Measurements from ENCODE around the gene C13orf46.

GRCh38 chr13:114002771-114003321 is 29.0 kb upstream of the C13orf46 start:
- TF ChIP-seq CTCF (IDR thresholded peaks at IDR 0.05) (no peak), ZFX (IDR thresholded peaks at IDR 0.05; ENCODE audit: borderline replicate concordance) (no peak)

Data from 22Rv1 (cell line).